Measurements from ENCODE around the gene APOA1. TPM values are rescaled to one million over a fixed set of nuclear protein-coding genes. Genes with fewer than 3 reads are reported as not detected.
A peak's percentile ranks its signal among the peaks of the same experiment; 100 is the strongest.

Gene APOA1
- polyA plus RNA-seq, 1 of the 3 experiments (the other 2 are of a cell fraction) = 0.20 TPM

- Histone ChIP-seq H3K79me2 (ENCODE audit: insufficient read depth) (no peaks in the 10 kb centered on the region), H4K20me1 (ENCODE audit: insufficient read depth) (no peaks in the 10 kb centered on the region), H3K4me2 (no peak overlapping the region), H3K27me3 (ENCODE audit: insufficient read depth) (no peaks in the 10 kb centered on the region), H3F3A (replicated peaks; ENCODE audit: insufficient read depth) (peaks cover 7% of the 10 kb centered on the region), H3K9me2 (no peaks in the 10 kb centered on the region), H3K9ac (no peak overlapping the region), H3K4me3 (ENCODE audit: low read depth in 2 of 2, low read length in 1 of 2) (no peak overlapping the region), H3K27ac (ENCODE audit: low read depth in 2 of 2, low read length in 1 of 2) (no peak overlapping the region), H3K4me1 (ENCODE audit: control insufficient read depth in 1 of 2, insufficient read depth in 2 of 2, low read depth in 1 of 2, low read length in 1 of 2) (peaks cover 0 to 7% of the 10 kb centered on the region in 2 experiments; a peak in 3 of 4 replicates), H3K36me3 (replicated peaks in 1 of 2; ENCODE audit: control insufficient read depth in 1 of 2, insufficient read depth in 2 of 2, low read length in 1 of 2) (peaks cover 0 to 6% of the 10 kb centered on the region in 2 experiments), H3K9me3 (no peaks in the 10 kb centered on the region), H2AFZ (ENCODE audit: low read depth) (no peak overlapping the region)
- WGBS (ENCODE audit: low lambda C conversion rate) = 93% methylated on average over 5 of the region's 5 CpGs
- ChIA-PET CTCF (interaction anchor here (0.9 to 3.3 kb wide), 4 partner anchors 8 to 341 kb away, joined by 3 to 16 read pairs (median 4); no protein-coding TSS in a partner anchor), POLR2A (no interaction called here)
- no peak for TF ChIP-seq MEF2A (IDR thresholded peaks at IDR 0.05; ENCODE audit: borderline replicate concordance, low read depth)
- no peak for TF ChIP-seq REST (IDR thresholded peaks at IDR 0.05; ENCODE audit: low read depth, low read length)
- DNase-seq = no peak
Observed at GRCh38 chr11:116885951-116886655, 48.7 kb upstream of the APOA1 start.

- Histone ChIP-seq H3K4me3 (ENCODE audit: low read depth in 2 of 2, low read length in 1 of 2) (no peak overlapping the region), H3K27ac (ENCODE audit: low read depth in 2 of 2, low read length in 1 of 2) (no peak overlapping the region), H3K9me2 (no peaks in the 10 kb centered on the region), H3F3A (replicated peaks; ENCODE audit: insufficient read depth) (peaks cover 7% of the 10 kb centered on the region), H3K4me1 (ENCODE audit: control insufficient read depth in 1 of 2, insufficient read depth in 2 of 2, low read depth in 1 of 2, low read length in 1 of 2) (no peaks in the 10 kb centered on the region; a peak in 2 of 4 replicates), H3K4me2 (no peak overlapping the region), H3K9me3 (no peaks in the 10 kb centered on the region), H2AFZ (ENCODE audit: low read depth) (no peak overlapping the region), H3K27me3 (ENCODE audit: insufficient read depth) (no peaks in the 10 kb centered on the region), H3K9ac (no peak overlapping the region), H4K20me1 (ENCODE audit: insufficient read depth) (no peaks in the 10 kb centered on the region), H3K79me2 (ENCODE audit: insufficient read depth) (no peaks in the 10 kb centered on the region), H3K36me3 (replicated peaks in 1 of 2; ENCODE audit: control insufficient read depth in 1 of 2, insufficient read depth in 2 of 2, low read length in 1 of 2) (no peaks in the 10 kb centered on the region)
- POLR2A ChIA-PET = no interaction called here
- TF ChIP-seq, protein P1, sequence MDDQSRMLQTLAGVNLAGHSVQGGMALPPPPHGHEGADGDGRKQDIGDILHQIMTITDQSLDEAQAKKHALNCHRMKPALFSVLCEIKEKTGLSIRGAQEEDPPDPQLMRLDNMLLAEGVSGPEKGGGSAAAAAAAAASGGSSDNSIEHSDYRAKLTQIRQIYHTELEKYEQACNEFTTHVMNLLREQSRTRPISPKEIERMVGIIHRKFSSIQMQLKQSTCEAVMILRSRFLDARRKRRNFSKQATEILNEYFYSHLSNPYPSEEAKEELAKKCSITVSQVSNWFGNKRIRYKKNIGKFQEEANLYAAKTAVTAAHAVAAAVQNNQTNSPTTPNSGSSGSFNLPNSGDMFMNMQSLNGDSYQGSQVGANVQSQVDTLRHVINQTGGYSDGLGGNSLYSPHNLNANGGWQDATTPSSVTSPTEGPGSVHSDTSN (IDR thresholded peaks at IDR 0.05) = peak; percentile 32; the same call in 1 of the 2 replicates
- TF ChIP-seq, protein P2, sequence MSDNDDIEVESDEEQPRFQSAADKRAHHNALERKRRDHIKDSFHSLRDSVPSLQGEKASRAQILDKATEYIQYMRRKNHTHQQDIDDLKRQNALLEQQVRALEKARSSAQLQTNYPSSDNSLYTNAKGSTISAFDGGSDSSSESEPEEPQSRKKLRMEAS (IDR thresholded peaks at IDR 0.05; ENCODE audit: low read depth) = peak; percentile 81
- TF ChIP-seq TCF12 (IDR thresholded peaks at IDR 0.05) (peak; percentile 98), USF1 (IDR thresholded peaks at IDR 0.05; ENCODE audit: borderline replicate concordance, low read depth) (peak; percentile 21; the same call in 1 of the 2 replicates), POLR2AphosphoS5 (IDR thresholded peaks at IDR 0.05; ENCODE audit: low read depth, low read length) (0 out of 2 replicates have a peak, but pooled peaks have one; percentile 33), SIN3A (IDR thresholded peaks at IDR 0.05; ENCODE audit: borderline replicate concordance, low read depth, low read length) (no peak), REST (IDR thresholded peaks at IDR 0.05; ENCODE audit: low read depth, low read length) (no peak), FOXJ3 (CRISPR knock-in tag; IDR thresholded peaks at IDR 0.05) (no peak), TAF1 (IDR thresholded peaks at IDR 0.05; ENCODE audit: borderline replicate concordance, low read depth, low read length) (no peak), FOSL2 (IDR thresholded peaks at IDR 0.05; ENCODE audit: borderline replicate concordance, low read depth) (peak; percentile 50; the same call in 1 of the 2 replicates), JUND (IDR thresholded peaks at IDR 0.05) (peak; percentile 55), NFIC (IDR thresholded peaks at IDR 0.05; ENCODE audit: borderline replicate concordance) (0 out of 2 replicates have a peak, but pooled peaks have one; percentile 18), TEAD4 (IDR thresholded peaks at IDR 0.05; ENCODE audit: borderline replicate concordance, insufficient read depth) (0 out of 2 replicates have a peak, but pooled peaks have one; percentile 13)
- TF ChIP-seq, protein P3, sequence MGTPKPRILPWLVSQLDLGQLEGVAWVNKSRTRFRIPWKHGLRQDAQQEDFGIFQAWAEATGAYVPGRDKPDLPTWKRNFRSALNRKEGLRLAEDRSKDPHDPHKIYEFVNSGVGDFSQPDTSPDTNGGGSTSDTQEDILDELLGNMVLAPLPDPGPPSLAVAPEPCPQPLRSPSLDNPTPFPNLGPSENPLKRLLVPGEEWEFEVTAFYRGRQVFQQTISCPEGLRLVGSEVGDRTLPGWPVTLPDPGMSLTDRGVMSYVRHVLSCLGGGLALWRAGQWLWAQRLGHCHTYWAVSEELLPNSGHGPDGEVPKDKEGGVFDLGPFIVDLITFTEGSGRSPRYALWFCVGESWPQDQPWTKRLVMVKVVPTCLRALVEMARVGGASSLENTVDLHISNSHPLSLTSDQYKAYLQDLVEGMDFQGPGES (IDR thresholded peaks at IDR 0.05; ENCODE audit: low read depth, low read length) = no peak
- no peak for DNase-seq
- CTCF ChIA-PET = interaction anchor here (0.9 to 5.3 kb wide), 3 partner anchors 13 to 223 kb away, joined by 3 to 79 read pairs (median 3); no protein-coding TSS in a partner anchor
Observed at GRCh38 chr11:116882386-116882785, 45.0 kb upstream of the APOA1 start.
